ENCODE measurements around the gene SKIC2. TPM values are rescaled to one million over a fixed set of nuclear protein-coding genes. Genes with fewer than 3 reads are reported as not detected.

SKIC2 gene
- total RNA-seq, 1 donor from 2014 or later, result 46.3 TPM

- no peak for DNase-seq (ENCODE audit: extremely low read depth, low read depth, low spot score)
Measured at GRCh38 chr6:31945154-31945506, 13.8 kb upstream of the SKIC2 start.

GRCh38 chr6:31945507-31946369, 13.2 kb upstream of the SKIC2 start, which contains the start of gene CFB:
Gene CFB, plus strand, starts transcription at chr6:31946095. Its CDS starts 127 bp downstream, at chr6:31946222.
- no peak for DNase-seq (ENCODE audit: extremely low read depth, low read depth, low spot score)

GRCh38 chr6:31946370-31946885, 12.5 kb upstream of the SKIC2 start:
- DNase-seq (ENCODE audit: extremely low read depth, low read depth, low spot score), result no peak

- no peak for DNase-seq (ENCODE audit: extremely low read depth, low read depth, low spot score)
Measured at GRCh38 chr6:31947070-31947675, 11.8 kb upstream of the SKIC2 start.

GRCh38 chr6:31947864-31948263, 11.1 kb upstream of the SKIC2 start:
- DNase-seq (ENCODE audit: extremely low read depth, low read depth, low spot score), result no peak

- DNase-seq (ENCODE audit: extremely low read depth, low read depth, low spot score), result no peak
Measured at GRCh38 chr6:31948306-31948705, 10.7 kb upstream of the SKIC2 start.

- DNase-seq (ENCODE audit: extremely low read depth, low read depth, low spot score), result no peak
Measured at GRCh38 chr6:31948753-31949413, 10.1 kb upstream of the SKIC2 start.

GRCh38 chr6:31949926-31950548, 8.9 kb upstream of the SKIC2 start:
- DNase-seq (ENCODE audit: extremely low read depth, low read depth, low spot score), result no peak

- DNase-seq (ENCODE audit: extremely low read depth, low read depth, low spot score), result no peak
Measured at GRCh38 chr6:31952140-31952805, 6.7 kb upstream of the SKIC2 start.

- no peak for DNase-seq (ENCODE audit: extremely low read depth, low read depth, low spot score)
Measured at GRCh38 chr6:31952890-31953289, 6.1 kb upstream of the SKIC2 start.

GRCh38 chr6:31954511-31954910, 4.5 kb upstream of the SKIC2 start:
- DNase-seq (ENCODE audit: extremely low read depth, low read depth, low spot score), result no peak

GRCh38 chr6:31956796-31957195, 2.2 kb upstream of the SKIC2 start:
- no peak for DNase-seq (ENCODE audit: extremely low read depth, low read depth, low spot score)

- DNase-seq (ENCODE audit: extremely low read depth, low read depth, low spot score), result no peak
Measured at GRCh38 chr6:31958412-31958740, 599 bp upstream of the SKIC2 start.

- DNase-seq (ENCODE audit: extremely low read depth, low read depth, low spot score), result no peak
Measured at GRCh38 chr6:31961616-31962015, 2.6 kb downstream of the SKIC2 start.

GRCh38 chr6:31963921-31964320, 4.9 kb downstream of the SKIC2 start:
- DNase-seq (ENCODE audit: extremely low read depth, low read depth, low spot score), result no peak

GRCh38 chr6:31965700-31966099, 6.7 kb downstream of the SKIC2 start:
- no peak for DNase-seq (ENCODE audit: extremely low read depth, low read depth, low spot score)

- no peak for DNase-seq (ENCODE audit: extremely low read depth, low read depth, low spot score)
Measured at GRCh38 chr6:31966506-31966905, 7.5 kb downstream of the SKIC2 start.

- no peak for DNase-seq (ENCODE audit: extremely low read depth, low read depth, low spot score)
Measured at GRCh38 chr6:31966997-31967925, 8.3 kb downstream of the SKIC2 start.

GRCh38 chr6:31967926-31968320, 8.9 kb downstream of the SKIC2 start:
- no peak for DNase-seq (ENCODE audit: extremely low read depth, low read depth, low spot score)

- DNase-seq (ENCODE audit: extremely low read depth, low read depth, low spot score), result no peak
Measured at GRCh38 chr6:31968326-31968725, 9.4 kb downstream of the SKIC2 start.

Measured in glomerular endothelial cell (primary cell).